RWPE2 (cell line): ENCODE measurements around the gene HIRIP3.

ENCODE experiments used
- ATAC-seq: fragments of 200-7000 bp; cut with Tn5 transposase; 3 replicates; pipeline ENCODE4 v1.9.1; 2021; ENCODE audit warnings: low read depth
- DNase-seq: peaks from one replicate; pipeline ENCODE4 v3.0.0-alpha.2; 2020; ENCODE audit warnings: low spot score
- H3K27ac ChIP-seq: fragments of 450-650 bp; 2 replicates; pipeline ENCODE4 v1.5.1; 2017; ENCODE audit warnings: mild to moderate bottlenecking; ENCODE audit not compliant: poor library complexity, severe bottlenecking
- H3K27me3 ChIP-seq: fragments of 250-450 bp; sonication (Bioruptor Pico); 2 replicates; pipeline ENCODE4 v1.5.1; 2021; ENCODE audit warnings: mild to moderate bottlenecking, moderate library complexity; ENCODE audit not compliant: insufficient read depth, poor library complexity, severe bottlenecking
- H3K36me3 ChIP-seq: fragments of 250-450 bp; sonication (Bioruptor Pico); 2 replicates; pipeline ENCODE4 v1.5.1; 2020; ENCODE audit warnings: low read depth, mild to moderate bottlenecking, moderate library complexity
- H3K4me1 ChIP-seq: fragments of 250-450 bp; sonication (Bioruptor Pico); 2 replicates; pipeline ENCODE4 v1.5.1; 2021; ENCODE audit warnings: mild to moderate bottlenecking, moderate library complexity; ENCODE audit not compliant: insufficient read depth, poor library complexity, severe bottlenecking
- H3K4me3 ChIP-seq: fragments of 250-450 bp; sonication (Bioruptor Pico); 2 replicates; pipeline ENCODE4 v1.5.1; 2021; ENCODE audit warnings: mild to moderate bottlenecking, moderate library complexity; ENCODE audit not compliant: severe bottlenecking
- H3K9me3 ChIP-seq: fragments of 250-450 bp; sonication (Bioruptor Pico); 2 replicates; pipeline ENCODE4 v1.5.1; 2021; ENCODE audit warnings: mild to moderate bottlenecking, moderate library complexity; ENCODE audit not compliant: severe bottlenecking
- CTCF ChIP-seq: fragments of 450-650 bp; IDR thresholded peaks from one replicate; pipeline ENCODE4 v1.5.1; 2017; ENCODE audit warnings: mild to moderate bottlenecking, moderate library complexity; ENCODE audit not compliant: poor library complexity, severe bottlenecking

HIRIP3 gene

GRCh38 chr16:30028438-30029076 lies 33.1 kb upstream of the HIRIP3 start:
- DNase-seq (no peak), ATAC-seq (peak; percentile 36; the same call in 2 of the 3 replicates)
- TF ChIP-seq CTCF: no peak

GRCh38 chr16:30027588-30028437 lies 32.4 kb upstream of the HIRIP3 start:
- Histone ChIP-seq H3K9me3 (no peaks in the 10 kb centered on the region), H3K4me1 (no peaks in the 10 kb centered on the region), H3K27me3 (peaks cover 8% of the 10 kb centered on the region), H3K36me3 (no peaks in the 10 kb centered on the region), H3K4me3 (no peak overlapping the region), H3K27ac (no peak overlapping the region)
- no peak for TF ChIP-seq CTCF
- ATAC-seq: no peak
- DNase-seq: no peak

More at GRCh38 chr16:30028438-30029076, 33.1 kb upstream of the HIRIP3 start:
- H3K4me3 ChIP-seq: no peak overlapping the region
- no peaks in the 10 kb centered on the region for H3K36me3 ChIP-seq
- no peaks in the 10 kb centered on the region for H3K4me1 ChIP-seq
- no peaks in the 10 kb centered on the region for H3K9me3 ChIP-seq
- H3K27me3 ChIP-seq: peaks cover 8% of the 10 kb centered on the region
- no peak overlapping the region for H3K27ac ChIP-seq

GRCh38 chr16:30026449-30026848 lies 31.0 kb upstream of the HIRIP3 start:
- no peaks in the 10 kb centered on the region for H3K36me3 ChIP-seq
- H3K27me3 ChIP-seq: peaks cover 6% of the 10 kb centered on the region
- H3K4me1 ChIP-seq: no peaks in the 10 kb centered on the region
- ATAC-seq (no peak), DNase-seq (no peak)
- H3K4me3 ChIP-seq: no peak overlapping the region
- H3K9me3 ChIP-seq: no peaks in the 10 kb centered on the region
- no peak for TF ChIP-seq CTCF
- no peak overlapping the region for H3K27ac ChIP-seq

- TF ChIP-seq CTCF: no peak
- no peaks in the 10 kb centered on the region for H3K36me3 ChIP-seq
- ATAC-seq (no peak), DNase-seq (no peak)
- peaks cover 3% of the 10 kb centered on the region for H3K27me3 ChIP-seq
- H3K4me1 ChIP-seq: no peaks in the 10 kb centered on the region
- H3K4me3 ChIP-seq: no peak overlapping the region
- no peaks in the 10 kb centered on the region for H3K9me3 ChIP-seq
- H3K27ac ChIP-seq: no peak overlapping the region
Observed at GRCh38 chr16:30025574-30025973, 30.2 kb upstream of the HIRIP3 start.
